A549 (cell line): ENCODE results near the gene FAR1. TPM values are rescaled to one million over a fixed set of nuclear protein-coding genes. Genes with fewer than 3 reads are reported as not detected.

Experiments
- ATAC-seq, 2 experiments: fragments of 200-7000 bp in 1 of 2; fragments of >200 bp in 1 of 2; cut with Nextera tagmentation in 1 of 2; cut with Tn5 transposase in 1 of 2; 3 replicates each; pipeline versions ENCODE4 v1.8.0 to v1.9.1; 2018 to 2020; ENCODE audit warnings: mild to moderate bottlenecking in 1 of 2, moderate library complexity in 1 of 2
- CTCF ChIA-PET: fragments of 300-600 bp; sonication (Branson Sonifier 250); formaldehyde crosslinking; extraction: SDS; loops from one replicate; lab custom pipeline; 2021; ENCODE audit warnings: antibody characterized with exemption, inconsistent platforms; lab: Yijun Ruan, JAX
- POLR2A ChIA-PET: fragments of 350-600 bp; formaldehyde crosslinking; extraction: SDS; loops from one replicate; lab custom pipeline; 2021; ENCODE audit warnings: antibody characterized with exemption, inconsistent platforms; lab: Yijun Ruan, JAX
- DNase-seq, 2 experiments: peaks; one replicate each; pipeline versions ENCODE4 v3.0.0 to v3.0.0-alpha.2; 2011 to 2016; ENCODE audit warnings: low read depth in 1 of 2, low spot score in 1 of 2
- FAIRE-seq: peaks from 2 replicates; lab custom pipeline; 2011; peaks lifted over from hg19 to GRCh38; lab: Jason Lieb, UNC
- H3K27ac ChIP-seq, 2 experiments: fragments of >200 bp; sonication (Bioruptor Twin); formaldehyde crosslinking; 3 replicates each; pipeline ENCODE4 v1.5.1; 2016 to 2017
- H3K4me1 ChIP-seq: fragments of >200 bp; sonication (Bioruptor Twin); formaldehyde crosslinking; 3 replicates; pipeline ENCODE4 v1.6.1; 2016
- H3K4me2 ChIP-seq: fragments of >200 bp; sonication (Bioruptor Twin); formaldehyde crosslinking; 3 replicates; pipeline ENCODE4 v1.6.1; 2016
- H3K4me3 ChIP-seq: fragments of >200 bp; sonication (Bioruptor Twin); formaldehyde crosslinking; 3 replicates; pipeline ENCODE4 v1.5.1; 2016
- H3K9me3 ChIP-seq: fragments of >200 bp; sonication (Bioruptor Twin); formaldehyde crosslinking; 3 replicates; pipeline ENCODE4 v1.6.1; 2016
- CBX8 ChIP-seq: fragments of 200-600 bp; sonication (generic); IDR thresholded peaks from 2 replicates; pipeline ENCODE4 v1.6.1; 2016
- CHD2 ChIP-seq: fragments of 150-350 bp; IDR thresholded peaks from 2 replicates; pipeline ENCODE4 v1.6.1; 2014; ENCODE audit warnings: low read length; ENCODE audit not compliant: partially characterized antibody
- CHD4 ChIP-seq: fragments of 200-600 bp; sonication (generic); IDR thresholded peaks from 2 replicates; pipeline ENCODE4 v1.6.1; 2016; ENCODE audit warnings: antibody characterized with exemption, mild to moderate bottlenecking, borderline replicate concordance
- EHF ChIP-seq: fragments of 250-450 bp; sonication (Bioruptor Pico); IDR thresholded peaks from 2 replicates; pipeline ENCODE4 v1.5.0; 2020; ENCODE audit warnings: mild to moderate bottlenecking
- EP300 ChIP-seq, 2 experiments: fragments of >200 bp; sonication (Bioruptor Twin); formaldehyde crosslinking; IDR thresholded peaks; 2 replicates in 1 of 2; 3 replicates in 1 of 2; pipeline ENCODE4 v1.6.1; 2016 to 2017
- FOSL2 ChIP-seq, 2 experiments: fragments of 450-650 bp in 1 of 2; fragments of >200 bp in 1 of 2; sonication (Bioruptor Twin) in 1 of 2; formaldehyde crosslinking; IDR thresholded peaks; 2 replicates each; pipeline versions ENCODE4 v1.5.0 to v1.6.1; 2016 to 2020; ENCODE audit warnings: mild to moderate bottlenecking in 1 of 2, moderate library complexity in 1 of 2
- GATA3 ChIP-seq: IDR thresholded peaks from 2 replicates; pipeline ENCODE4 v1.6.1; 2012; ENCODE audit warnings: borderline replicate concordance
- HOXB5 ChIP-seq: fragments of 250-450 bp; sonication (Bioruptor Pico); IDR thresholded peaks from 2 replicates; pipeline ENCODE4 v1.5.0; 2020; ENCODE audit warnings: mild to moderate bottlenecking, moderate library complexity
- JUN ChIP-seq, 2 experiments: fragments of >200 bp; sonication (Bioruptor Twin); formaldehyde crosslinking; IDR thresholded peaks; 2 replicates in 1 of 2; 3 replicates in 1 of 2; pipeline ENCODE4 v1.6.1; 2016 to 2017
- MAFK ChIP-seq: fragments of 450-650 bp; IDR thresholded peaks from 2 replicates; pipeline ENCODE4 v1.6.1; 2014; ENCODE audit not compliant: partially characterized antibody
- MAZ ChIP-seq: fragments of 150-350 bp; IDR thresholded peaks from 2 replicates; pipeline ENCODE4 v1.6.1; 2014; ENCODE audit warnings: antibody characterized with exemption, low read depth, low read length, borderline replicate concordance
- POLR2AphosphoS2 ChIP-seq: conservative IDR thresholded peaks from 2 replicates; pipeline ENCODE4 v1.6.1; 2012; ENCODE audit warnings: low read length, improper control_type of control experiment, inconsistent platforms
- RARB ChIP-seq: fragments of 250-450 bp; sonication (Bioruptor Pico); IDR thresholded peaks from 2 replicates; pipeline ENCODE4 v1.8.0; 2021; ENCODE audit warnings: mild to moderate bottlenecking, moderate library complexity
- RCOR1 ChIP-seq: fragments of 150-350 bp; IDR thresholded peaks from 2 replicates; pipeline ENCODE4 v1.6.1; 2014; ENCODE audit warnings: antibody characterized with exemption, low read length, low read depth
- RNF2 ChIP-seq: fragments of 200-600 bp; sonication (generic); IDR thresholded peaks from 2 replicates; pipeline ENCODE4 v1.6.1; 2016; ENCODE audit warnings: low read depth, mild to moderate bottlenecking, antibody characterized with exemption, moderate library complexity, borderline replicate concordance
- TFCP2L1 ChIP-seq: fragments of 250-450 bp; sonication (Bioruptor Pico); IDR thresholded peaks from 2 replicates; pipeline ENCODE4 v1.5.0; 2021; ENCODE audit warnings: mild to moderate bottlenecking
- ZC3H11A ChIP-seq: fragments of 450-650 bp; IDR thresholded peaks from 2 replicates; pipeline ENCODE4 v1.6.1; 2014; ENCODE audit warnings: antibody characterized with exemption, mild to moderate bottlenecking
- WGBS: methylation state at CpG from one replicate; pipeline ENCODE4 v1.1.6; 2017; ENCODE audit errors: missing lambda C conversion rate; 5-methylcytosine and 5-hydroxymethylcytosine counted together
- polyA plus RNA-seq, 4 experiments: library from polyadenylated mRNA; depleted of rRNA in 3 of 4; stranded (reverse); fragments of >200 nt; fragmentation: RNase III in 1 of 4; extraction: RNeasy Plus Mini Kit Qiagen cat#74134 plus additional on column Dnase treatment in 1 of 4; gene quantifications; 2 replicates in 3 of 4; 3 replicates in 1 of 4; pipeline ENCODE4 v1.2.3, GENCODE V29; 2011 to 2017
- TF ChIP-seq, protein P1 (sequence below): fragments of 450-650 bp; IDR thresholded peaks from 2 replicates; pipeline ENCODE4 v1.6.1; 2014; ENCODE audit warnings: antibody characterized with exemption
- TF ChIP-seq, protein P2 (sequence below): fragments of 250-450 bp; sonication (Bioruptor Pico); IDR thresholded peaks from 2 replicates; pipeline ENCODE4 v1.5.0; 2021; ENCODE audit warnings: mild to moderate bottlenecking, moderate library complexity, borderline replicate concordance
- TF ChIP-seq, protein P3 (sequence below): fragments of 200-600 bp; sonication (generic); IDR thresholded peaks from 2 replicates; pipeline ENCODE4 v1.6.1; 2016; ENCODE audit warnings: antibody characterized with exemption, mild to moderate bottlenecking, moderate library complexity
- TF ChIP-seq, protein P4 (sequence below): IDR thresholded peaks from 2 replicates; pipeline ENCODE4 v1.6.1; 2012
- TF ChIP-seq, protein P5 (sequence below): fragments of >200 bp; sonication (Bioruptor Twin); formaldehyde crosslinking; IDR thresholded peaks from 3 replicates; pipeline ENCODE4 v1.6.1; 2016
- TF ChIP-seq, protein P6 (sequence below): fragments of 250-450 bp; sonication (Bioruptor Pico); IDR thresholded peaks from 2 replicates; pipeline ENCODE4 v1.5.0; 2020; ENCODE audit warnings: low read depth, mild to moderate bottlenecking, moderate library complexity

The FAR1 gene
- polyA plus RNA-seq, 2 of the 4 experiments (the other 2 are of a cell fraction), result 41.8 to 119 TPM

DNA sequence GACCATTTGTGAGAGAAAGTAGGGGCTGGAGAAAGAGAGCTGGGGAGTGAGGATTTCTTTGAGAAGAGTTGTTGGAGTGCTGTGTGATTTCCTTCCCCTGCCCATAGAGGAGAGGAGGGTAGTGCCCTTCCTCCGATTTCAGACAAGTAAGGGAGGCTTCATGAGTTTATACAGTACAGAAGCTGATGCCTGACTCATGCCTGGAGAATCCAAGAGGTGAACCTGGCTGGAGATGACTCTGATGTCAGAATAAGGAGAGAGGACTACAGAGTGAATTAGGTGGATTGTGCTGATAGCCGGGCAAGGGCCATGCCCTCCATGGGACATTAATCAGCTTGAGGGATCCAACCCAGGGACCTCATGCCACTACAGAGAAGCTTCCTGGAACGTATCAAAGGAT, 91.6 kb downstream of the FAR1 start:
- DNase-seq, result no peak
- no peak for FAIRE-seq
- Histone ChIP-seq H3K4me2 (no peak overlapping the region), H3K27ac (no peak overlapping the region), H3K4me1 (no peaks in the 10 kb centered on the region), H3K4me3 (no peak overlapping the region), H3K9me3 (no peaks in the 10 kb centered on the region)
- 34% methylated on average over 3 of the region's 3 CpGs for WGBS
- ChIA-PET POLR2A (no interaction called here), CTCF (interaction anchor here (1.2 to 5.6 kb wide), 3 partner anchors 12 to 27 kb away, joined by 3 to 24 read pairs (median 4); no protein-coding TSS in a partner anchor)
- no peak for ATAC-seq
- no peak for TF ChIP-seq EP300 (IDR thresholded peaks at IDR 0.05)
- TF ChIP-seq RNF2, result no peak
- TF ChIP-seq, protein P1, sequence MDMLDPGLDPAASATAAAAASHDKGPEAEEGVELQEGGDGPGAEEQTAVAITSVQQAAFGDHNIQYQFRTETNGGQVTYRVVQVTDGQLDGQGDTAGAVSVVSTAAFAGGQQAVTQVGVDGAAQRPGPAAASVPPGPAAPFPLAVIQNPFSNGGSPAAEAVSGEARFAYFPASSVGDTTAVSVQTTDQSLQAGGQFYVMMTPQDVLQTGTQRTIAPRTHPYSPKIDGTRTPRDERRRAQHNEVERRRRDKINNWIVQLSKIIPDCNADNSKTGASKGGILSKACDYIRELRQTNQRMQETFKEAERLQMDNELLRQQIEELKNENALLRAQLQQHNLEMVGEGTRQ, result no peak
- TF ChIP-seq, protein P2, sequence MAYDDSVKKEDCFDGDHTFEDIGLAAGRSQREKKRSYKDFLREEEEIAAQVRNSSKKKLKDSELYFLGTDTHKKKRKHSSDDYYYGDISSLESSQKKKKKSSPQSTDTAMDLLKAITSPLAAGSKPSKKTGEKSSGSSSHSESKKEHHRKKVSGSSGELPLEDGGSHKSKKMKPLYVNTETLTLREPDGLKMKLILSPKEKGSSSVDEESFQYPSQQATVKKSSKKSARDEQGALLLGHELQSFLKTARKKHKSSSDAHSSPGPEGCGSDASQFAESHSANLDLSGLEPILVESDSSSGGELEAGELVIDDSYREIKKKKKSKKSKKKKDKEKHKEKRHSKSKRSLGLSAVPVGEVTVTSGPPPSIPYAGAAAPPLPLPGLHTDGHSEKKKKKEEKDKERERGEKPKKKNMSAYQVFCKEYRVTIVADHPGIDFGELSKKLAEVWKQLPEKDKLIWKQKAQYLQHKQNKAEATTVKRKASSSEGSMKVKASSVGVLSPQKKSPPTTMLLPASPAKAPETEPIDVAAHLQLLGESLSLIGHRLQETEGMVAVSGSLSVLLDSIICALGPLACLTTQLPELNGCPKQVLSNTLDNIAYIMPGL (CRISPR knock-in tag), result no peak
- TF ChIP-seq MAFK, result no peak
- TF ChIP-seq, protein P3, sequence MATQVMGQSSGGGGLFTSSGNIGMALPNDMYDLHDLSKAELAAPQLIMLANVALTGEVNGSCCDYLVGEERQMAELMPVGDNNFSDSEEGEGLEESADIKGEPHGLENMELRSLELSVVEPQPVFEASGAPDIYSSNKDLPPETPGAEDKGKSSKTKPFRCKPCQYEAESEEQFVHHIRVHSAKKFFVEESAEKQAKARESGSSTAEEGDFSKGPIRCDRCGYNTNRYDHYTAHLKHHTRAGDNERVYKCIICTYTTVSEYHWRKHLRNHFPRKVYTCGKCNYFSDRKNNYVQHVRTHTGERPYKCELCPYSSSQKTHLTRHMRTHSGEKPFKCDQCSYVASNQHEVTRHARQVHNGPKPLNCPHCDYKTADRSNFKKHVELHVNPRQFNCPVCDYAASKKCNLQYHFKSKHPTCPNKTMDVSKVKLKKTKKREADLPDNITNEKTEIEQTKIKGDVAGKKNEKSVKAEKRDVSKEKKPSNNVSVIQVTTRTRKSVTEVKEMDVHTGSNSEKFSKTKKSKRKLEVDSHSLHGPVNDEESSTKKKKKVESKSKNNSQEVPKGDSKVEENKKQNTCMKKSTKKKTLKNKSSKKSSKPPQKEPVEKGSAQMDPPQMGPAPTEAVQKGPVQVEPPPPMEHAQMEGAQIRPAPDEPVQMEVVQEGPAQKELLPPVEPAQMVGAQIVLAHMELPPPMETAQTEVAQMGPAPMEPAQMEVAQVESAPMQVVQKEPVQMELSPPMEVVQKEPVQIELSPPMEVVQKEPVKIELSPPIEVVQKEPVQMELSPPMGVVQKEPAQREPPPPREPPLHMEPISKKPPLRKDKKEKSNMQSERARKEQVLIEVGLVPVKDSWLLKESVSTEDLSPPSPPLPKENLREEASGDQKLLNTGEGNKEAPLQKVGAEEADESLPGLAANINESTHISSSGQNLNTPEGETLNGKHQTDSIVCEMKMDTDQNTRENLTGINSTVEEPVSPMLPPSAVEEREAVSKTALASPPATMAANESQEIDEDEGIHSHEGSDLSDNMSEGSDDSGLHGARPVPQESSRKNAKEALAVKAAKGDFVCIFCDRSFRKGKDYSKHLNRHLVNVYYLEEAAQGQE, result no peak
- TF ChIP-seq ZC3H11A, result no peak
- TF ChIP-seq HOXB5 (CRISPR knock-in tag), result no peak
- TF ChIP-seq MAZ, result no peak
- no peak for TF ChIP-seq CHD2
- TF ChIP-seq TFCP2L1 (CRISPR knock-in tag), result no peak
- no peak for TF ChIP-seq RARB (CRISPR knock-in tag)
- TF ChIP-seq POLR2AphosphoS2, result no peak
- TF ChIP-seq RCOR1, result no peak

DNA sequence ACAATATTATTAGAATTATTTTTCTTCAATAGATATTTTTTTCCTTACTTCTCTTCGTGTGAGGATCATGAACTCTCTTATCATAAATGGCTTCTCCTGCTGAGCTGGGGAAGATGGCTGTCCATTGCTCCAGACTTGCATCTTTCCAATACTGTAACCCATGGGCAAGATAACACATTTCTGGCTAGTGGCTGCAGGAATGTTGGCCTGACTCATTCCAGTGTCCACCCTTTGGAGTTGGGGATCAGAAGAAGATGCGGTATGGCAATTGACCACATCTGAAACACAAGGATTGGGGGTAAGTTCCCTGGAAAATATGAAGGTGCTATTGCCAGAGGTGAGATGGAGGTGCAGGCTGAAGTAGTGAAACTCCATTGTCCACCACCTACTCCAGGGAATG, 92.8 kb downstream of the FAR1 start:
- H3K4me2 ChIP-seq, result no peak overlapping the region
- 33% methylated on average over 2 of the region's 2 CpGs for WGBS
- POLR2A ChIA-PET, result no interaction called here
- no peak overlapping the region for H3K4me3 ChIP-seq
- FAIRE-seq, result no peak
- CTCF ChIA-PET, result interaction anchor here (5.6 kb wide), 1 partner anchor 11 kb away, joined by 24 read pairs; no protein-coding TSS in a partner anchor
- ATAC-seq, result no peak
- TF ChIP-seq POLR2AphosphoS2, result no peak
- no peak for TF ChIP-seq MAZ
- TF ChIP-seq FOSL2 (IDR thresholded peaks at IDR 0.05), result no peak
- no peak for TF ChIP-seq FOSL2 (CRISPR knock-in tag; IDR thresholded peaks at IDR 0.05)
- TF ChIP-seq, protein P4, sequence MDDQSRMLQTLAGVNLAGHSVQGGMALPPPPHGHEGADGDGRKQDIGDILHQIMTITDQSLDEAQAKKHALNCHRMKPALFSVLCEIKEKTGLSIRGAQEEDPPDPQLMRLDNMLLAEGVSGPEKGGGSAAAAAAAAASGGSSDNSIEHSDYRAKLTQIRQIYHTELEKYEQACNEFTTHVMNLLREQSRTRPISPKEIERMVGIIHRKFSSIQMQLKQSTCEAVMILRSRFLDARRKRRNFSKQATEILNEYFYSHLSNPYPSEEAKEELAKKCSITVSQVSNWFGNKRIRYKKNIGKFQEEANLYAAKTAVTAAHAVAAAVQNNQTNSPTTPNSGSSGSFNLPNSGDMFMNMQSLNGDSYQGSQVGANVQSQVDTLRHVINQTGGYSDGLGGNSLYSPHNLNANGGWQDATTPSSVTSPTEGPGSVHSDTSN, result no peak
- no peak for TF ChIP-seq CHD4
- TF ChIP-seq CHD2, result no peak
- TF ChIP-seq, protein P1, result no peak
- TF ChIP-seq GATA3, result no peak
- no peak for TF ChIP-seq EHF (CRISPR knock-in tag)
- no peak for TF ChIP-seq JUN (IDR thresholded peaks at IDR 0.05)
- TF ChIP-seq, protein P5, sequence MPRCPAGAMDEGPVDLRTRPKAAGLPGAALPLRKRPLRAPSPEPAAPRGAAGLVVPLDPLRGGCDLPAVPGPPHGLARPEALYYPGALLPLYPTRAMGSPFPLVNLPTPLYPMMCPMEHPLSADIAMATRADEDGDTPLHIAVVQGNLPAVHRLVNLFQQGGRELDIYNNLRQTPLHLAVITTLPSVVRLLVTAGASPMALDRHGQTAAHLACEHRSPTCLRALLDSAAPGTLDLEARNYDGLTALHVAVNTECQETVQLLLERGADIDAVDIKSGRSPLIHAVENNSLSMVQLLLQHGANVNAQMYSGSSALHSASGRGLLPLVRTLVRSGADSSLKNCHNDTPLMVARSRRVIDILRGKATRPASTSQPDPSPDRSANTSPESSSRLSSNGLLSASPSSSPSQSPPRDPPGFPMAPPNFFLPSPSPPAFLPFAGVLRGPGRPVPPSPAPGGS, result no peak
- no peak for TF ChIP-seq CBX8
- TF ChIP-seq, protein P6, sequence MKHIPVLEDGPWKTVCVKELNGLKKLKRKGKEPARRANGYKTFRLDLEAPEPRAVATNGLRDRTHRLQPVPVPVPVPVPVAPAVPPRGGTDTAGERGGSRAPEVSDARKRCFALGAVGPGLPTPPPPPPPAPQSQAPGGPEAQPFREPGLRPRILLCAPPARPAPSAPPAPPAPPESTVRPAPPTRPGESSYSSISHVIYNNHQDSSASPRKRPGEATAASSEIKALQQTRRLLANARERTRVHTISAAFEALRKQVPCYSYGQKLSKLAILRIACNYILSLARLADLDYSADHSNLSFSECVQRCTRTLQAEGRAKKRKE (CRISPR knock-in tag), result no peak
- no peak for DNase-seq
- no peaks in the 10 kb centered on the region for H3K4me1 ChIP-seq
- no peak overlapping the region for H3K27ac ChIP-seq
- H3K9me3 ChIP-seq, result no peaks in the 10 kb centered on the region
